ENCODE data around the gene HIGD2A.

Gene HIGD2A

DNA sequence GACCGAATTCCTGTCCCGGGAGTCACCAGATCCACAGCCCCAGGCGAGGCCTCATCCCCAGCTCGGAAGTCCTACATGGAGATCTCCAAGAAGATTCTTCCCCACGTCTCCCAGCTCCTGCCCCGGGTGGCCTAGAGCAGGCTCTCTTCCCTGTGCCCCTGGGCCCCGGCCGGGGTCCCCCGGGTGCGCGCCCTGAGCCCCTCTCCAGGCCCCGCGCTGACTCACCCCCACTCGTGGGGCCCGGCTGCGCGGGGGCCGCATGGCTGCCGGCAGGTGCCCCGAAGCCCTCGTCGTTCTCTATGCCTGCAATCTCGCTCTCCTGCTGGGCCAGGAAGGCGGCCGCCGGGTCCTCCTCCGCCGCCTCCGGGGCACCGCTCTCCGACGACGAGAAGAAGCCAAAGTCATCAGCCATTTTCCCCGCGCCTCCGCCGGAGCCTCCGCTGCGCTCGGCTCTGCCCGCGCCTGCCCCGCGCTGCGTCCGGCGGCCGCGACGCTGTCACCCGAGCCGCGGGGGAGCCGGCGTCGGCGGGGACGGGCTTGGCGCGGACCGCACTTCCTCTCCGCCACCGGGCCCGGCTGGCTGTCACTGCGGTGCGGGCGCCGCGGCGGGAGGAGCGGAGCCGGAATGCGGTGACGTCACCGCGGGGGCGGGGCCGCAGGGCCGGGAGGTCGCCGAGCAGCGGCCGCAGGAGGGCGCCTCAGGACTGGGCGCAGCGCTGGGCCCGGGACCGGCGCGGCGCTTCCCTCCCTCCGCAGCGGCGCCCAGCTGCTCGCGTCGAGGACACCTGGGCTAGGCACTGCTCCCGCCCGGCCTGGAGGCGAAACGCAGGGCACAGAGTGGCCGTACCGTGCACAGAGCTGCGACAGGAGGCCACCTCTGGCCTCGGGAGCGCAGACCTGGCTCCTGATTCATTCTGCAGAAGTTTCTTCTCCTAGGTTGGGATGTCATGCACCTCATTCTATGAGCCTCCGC lies 27.7 kb downstream of the HIGD2A start, which contains the start of gene CLTB:
CLTB (minus strand) TSS at position 588 of the 973 bp plus-strand sequence; CDS start at position 412, 176 bp downstream.
- peak; percentile 82 for DNase-seq (ENCODE audit: low read depth)

- DNase-seq (ENCODE audit: low read depth) = no peak
Observed at GRCh38 chr5:176416965-176417364, 28.4 kb downstream of the HIGD2A start.

DNA sequence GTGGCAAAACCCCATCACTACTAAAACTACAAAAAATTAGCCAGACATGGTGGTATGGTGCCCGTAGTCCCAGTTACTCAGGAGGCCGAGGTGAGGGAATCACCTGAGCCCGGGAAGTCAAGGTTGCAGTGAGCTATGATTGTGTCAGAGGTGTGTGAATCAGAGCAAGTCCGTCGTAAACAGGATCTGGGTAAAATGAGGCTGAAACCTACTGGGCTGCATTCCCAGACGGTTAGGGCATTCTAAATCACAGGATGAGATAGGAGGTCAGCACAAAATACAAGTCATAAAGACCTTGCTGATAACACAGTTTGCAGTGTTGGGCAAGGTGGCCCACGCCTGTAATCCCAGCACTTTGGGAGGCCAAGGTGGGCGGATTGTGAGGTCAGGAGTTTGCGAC lies 29.7 kb downstream of the HIGD2A start:
- DNase-seq (ENCODE audit: low read depth) = no peak

DNA sequence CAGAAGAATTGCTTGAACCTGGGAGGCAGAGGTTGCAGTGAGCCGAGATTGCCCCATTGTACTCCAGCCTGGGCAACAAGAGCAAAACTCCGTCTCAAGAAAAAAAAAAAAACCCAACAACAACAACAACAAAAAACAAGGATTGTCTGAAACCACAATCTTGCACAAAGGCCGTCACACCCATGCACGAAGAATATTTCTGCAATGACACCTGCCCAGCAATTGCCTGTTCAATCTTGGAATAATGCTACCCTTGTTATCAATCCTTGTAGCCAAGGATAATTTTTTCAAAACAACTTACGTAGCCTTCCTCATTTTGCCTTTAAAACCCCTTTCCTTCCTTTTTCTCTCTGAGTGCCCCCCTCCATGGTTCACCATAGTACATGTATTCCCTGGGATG lies 31.5 kb downstream of the HIGD2A start:
- DNase-seq (ENCODE audit: low read depth) = no peak

GRCh38 chr5:176420972-176421544 lies 32.5 kb downstream of the HIGD2A start:
- DNase-seq (ENCODE audit: low read depth) = no peak

GRCh38 chr5:176424181-176424580 lies 35.6 kb downstream of the HIGD2A start:
- no peak for DNase-seq (ENCODE audit: low read depth)

DNA sequence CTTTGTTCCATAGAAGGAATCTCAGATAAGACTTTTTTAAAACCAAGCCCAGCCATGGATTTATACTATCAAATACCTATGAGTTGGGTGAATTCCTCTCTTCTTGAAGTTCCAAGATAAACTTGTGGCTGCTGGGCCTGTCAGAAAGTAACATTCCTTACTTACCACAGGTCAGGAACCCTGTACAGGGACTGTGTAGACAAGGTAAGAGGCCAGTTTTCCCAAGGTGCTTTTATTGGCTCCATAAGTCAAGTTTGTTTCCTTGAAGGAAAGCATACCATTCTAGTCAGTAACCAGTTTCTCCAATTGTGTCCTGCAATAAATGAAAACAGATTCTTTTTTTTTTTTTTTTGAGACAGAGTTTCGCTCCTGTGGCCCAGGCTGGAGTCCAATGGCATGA lies 36.6 kb downstream of the HIGD2A start:
- DNase-seq (ENCODE audit: low read depth) = no peak

GRCh38 chr5:176425791-176426190 lies 37.2 kb downstream of the HIGD2A start:
- DNase-seq (ENCODE audit: low read depth) = no peak

DNA sequence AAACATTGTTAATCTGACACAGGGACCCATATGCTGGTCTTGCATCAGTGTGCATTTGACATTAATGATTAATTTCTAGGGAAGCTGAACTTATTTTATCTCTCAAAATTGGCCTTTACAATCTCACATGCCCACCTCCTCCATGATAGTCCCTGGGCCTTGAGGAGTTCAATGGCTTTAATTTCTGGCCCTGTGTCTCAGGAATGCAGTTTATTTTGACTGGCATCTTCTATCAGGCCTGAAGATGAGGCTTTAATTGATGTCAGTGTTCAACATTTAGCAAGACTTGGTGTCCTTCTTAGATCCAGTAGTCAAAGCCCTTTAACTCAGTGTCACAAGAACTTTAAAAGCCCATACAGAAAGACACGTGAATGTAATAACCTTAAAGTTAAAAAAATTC lies 38.3 kb downstream of the HIGD2A start:
- no peak for DNase-seq (ENCODE audit: low read depth)

DNA sequence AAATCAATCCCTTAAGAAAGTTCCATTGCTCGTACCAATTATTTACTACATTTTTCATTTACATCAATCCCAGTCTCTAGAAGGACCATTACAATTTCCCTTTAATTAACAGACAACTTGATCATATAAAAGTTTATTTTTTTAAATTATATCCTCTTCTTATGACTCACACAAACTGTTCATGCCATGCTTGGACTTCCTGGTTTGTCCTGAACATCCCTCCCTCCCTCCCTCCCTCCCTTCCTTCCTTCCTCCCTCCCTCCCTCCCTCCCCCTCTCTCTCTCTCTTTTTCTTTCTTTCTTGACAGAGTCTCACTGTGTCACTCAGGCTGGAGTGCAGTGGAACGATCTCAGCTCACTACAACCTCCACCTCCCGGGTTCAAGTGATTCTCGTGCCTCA lies 39.4 kb downstream of the HIGD2A start:
- DNase-seq (ENCODE audit: low read depth) = no peak

DNA sequence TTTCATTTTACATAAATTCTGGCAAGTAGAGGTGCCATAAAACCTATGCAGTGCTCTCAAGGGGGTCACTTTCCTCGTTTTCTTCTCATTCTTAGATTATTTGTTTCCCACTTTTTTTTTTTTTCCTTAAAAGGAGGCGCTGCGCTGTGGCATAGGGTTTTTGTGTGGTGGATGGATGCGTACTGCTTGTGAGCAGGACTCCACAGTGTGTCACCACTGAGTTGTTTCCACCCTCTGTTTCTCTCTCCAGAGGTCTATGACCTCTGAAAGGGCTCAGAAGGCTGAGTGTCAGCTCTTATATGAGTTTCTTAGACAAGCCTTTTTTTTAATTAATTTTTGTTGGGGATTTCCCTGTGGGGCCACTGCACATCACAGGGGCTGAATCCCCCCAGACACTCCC lies 41.4 kb downstream of the HIGD2A start:
- no peak for DNase-seq (ENCODE audit: low read depth)

- DNase-seq (ENCODE audit: low read depth) = no peak
Observed at GRCh38 chr5:176432707-176433106, 44.2 kb downstream of the HIGD2A start.

GRCh38 chr5:176436656-176437055 lies 48.1 kb downstream of the HIGD2A start:
- no peak for DNase-seq (ENCODE audit: low read depth)

- no peak for DNase-seq (ENCODE audit: low read depth)
Observed at GRCh38 chr5:176438959-176439757, 50.6 kb downstream of the HIGD2A start.

All from T-helper 22 cell (primary cell).